GM12874 (cell line): ENCODE results near the gene RSPH1.

ENCODE experiments used
- TF ChIP-seq, protein P1 (sequence below): IDR thresholded peaks from 2 replicates; pipeline ENCODE4 v1.5.1; 2011; ENCODE audit warnings: low read depth, mild to moderate bottlenecking, control low read depth, low read length, moderate library complexity; ENCODE audit not compliant: insufficient read depth

Gene RSPH1

DNA sequence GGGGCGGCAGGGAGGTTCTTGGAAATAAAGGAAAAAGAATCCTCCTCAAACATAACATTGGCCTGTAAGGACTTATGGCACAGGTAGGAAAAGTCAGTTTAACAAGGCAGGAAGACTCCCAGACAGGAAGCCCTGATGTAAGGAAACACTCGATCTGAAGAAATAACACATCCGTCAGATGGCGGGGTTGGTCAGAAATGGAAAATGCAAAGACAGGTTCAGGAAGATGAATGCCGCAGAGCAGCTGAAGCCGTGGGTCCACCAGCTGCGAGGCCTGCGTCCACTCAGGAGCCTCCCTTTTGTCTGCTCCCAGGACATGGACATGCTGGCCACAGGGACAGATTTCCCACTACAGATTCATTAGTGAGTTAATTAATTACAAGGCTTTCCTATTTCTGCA is 3.8 kb downstream of the RSPH1 start:
- TF ChIP-seq, protein P1, sequence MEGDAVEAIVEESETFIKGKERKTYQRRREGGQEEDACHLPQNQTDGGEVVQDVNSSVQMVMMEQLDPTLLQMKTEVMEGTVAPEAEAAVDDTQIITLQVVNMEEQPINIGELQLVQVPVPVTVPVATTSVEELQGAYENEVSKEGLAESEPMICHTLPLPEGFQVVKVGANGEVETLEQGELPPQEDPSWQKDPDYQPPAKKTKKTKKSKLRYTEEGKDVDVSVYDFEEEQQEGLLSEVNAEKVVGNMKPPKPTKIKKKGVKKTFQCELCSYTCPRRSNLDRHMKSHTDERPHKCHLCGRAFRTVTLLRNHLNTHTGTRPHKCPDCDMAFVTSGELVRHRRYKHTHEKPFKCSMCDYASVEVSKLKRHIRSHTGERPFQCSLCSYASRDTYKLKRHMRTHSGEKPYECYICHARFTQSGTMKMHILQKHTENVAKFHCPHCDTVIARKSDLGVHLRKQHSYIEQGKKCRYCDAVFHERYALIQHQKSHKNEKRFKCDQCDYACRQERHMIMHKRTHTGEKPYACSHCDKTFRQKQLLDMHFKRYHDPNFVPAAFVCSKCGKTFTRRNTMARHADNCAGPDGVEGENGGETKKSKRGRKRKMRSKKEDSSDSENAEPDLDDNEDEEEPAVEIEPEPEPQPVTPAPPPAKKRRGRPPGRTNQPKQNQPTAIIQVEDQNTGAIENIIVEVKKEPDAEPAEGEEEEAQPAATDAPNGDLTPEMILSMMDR, result no peak

DNA sequence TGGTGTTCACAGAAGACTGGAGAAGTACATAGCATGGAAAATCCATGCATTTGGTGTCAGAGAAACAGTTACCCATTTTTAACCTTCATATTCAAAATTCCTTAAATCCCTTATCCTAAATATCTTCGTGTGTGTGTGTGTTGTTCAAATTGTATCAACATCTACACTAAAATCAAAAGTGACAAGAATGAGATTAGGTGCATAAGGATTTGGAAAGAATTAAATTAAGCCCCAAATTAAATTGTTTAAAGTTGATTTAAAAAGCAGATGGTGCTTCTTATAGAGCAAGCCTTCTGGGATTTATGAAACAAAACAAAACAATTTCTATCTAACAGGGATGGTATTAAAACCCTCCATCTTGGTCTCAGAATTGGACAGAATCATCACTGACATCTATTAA is 4.7 kb downstream of the RSPH1 start:
- TF ChIP-seq, protein P1, result no peak

DNA sequence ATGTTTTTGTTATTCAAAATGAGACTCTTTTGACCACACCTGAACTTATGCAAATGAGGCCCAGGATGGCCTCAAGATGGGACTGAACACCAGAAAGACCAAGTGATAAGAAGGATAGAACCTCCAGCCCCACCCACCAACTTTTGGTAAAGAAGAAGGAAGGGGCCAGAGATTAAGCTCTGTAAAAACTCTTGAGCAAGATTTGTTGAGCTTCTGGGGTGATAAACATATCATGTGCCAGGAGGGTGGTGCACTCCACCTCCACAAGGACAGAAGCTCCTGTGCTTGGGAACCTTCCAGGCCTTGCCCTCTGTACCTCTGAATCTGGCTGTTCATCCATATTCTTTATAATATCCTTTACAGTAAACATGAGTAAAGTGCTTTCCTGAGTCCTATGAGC is 5.3 kb downstream of the RSPH1 start:
- TF ChIP-seq, protein P1, result no peak

DNA sequence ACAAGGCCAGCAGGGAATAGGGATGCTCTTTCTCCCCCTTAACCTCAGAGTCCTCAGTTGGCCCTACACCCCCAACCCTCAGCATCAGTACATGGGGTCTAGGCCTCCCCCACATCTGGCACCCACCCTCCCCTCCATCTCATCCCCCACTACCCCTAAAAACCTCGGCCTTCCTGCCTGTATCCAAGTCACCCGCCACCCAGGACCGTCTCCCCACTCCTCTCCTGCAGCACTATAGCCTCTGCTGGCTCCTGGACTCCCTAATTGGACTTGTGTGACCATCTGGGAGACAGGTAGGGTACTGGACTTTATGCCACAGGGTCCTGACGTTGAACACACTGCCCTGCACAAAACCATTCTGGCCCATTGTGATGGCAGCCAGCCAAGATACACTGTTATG is 6.0 kb downstream of the RSPH1 start:
- TF ChIP-seq, protein P1, result no peak

DNA sequence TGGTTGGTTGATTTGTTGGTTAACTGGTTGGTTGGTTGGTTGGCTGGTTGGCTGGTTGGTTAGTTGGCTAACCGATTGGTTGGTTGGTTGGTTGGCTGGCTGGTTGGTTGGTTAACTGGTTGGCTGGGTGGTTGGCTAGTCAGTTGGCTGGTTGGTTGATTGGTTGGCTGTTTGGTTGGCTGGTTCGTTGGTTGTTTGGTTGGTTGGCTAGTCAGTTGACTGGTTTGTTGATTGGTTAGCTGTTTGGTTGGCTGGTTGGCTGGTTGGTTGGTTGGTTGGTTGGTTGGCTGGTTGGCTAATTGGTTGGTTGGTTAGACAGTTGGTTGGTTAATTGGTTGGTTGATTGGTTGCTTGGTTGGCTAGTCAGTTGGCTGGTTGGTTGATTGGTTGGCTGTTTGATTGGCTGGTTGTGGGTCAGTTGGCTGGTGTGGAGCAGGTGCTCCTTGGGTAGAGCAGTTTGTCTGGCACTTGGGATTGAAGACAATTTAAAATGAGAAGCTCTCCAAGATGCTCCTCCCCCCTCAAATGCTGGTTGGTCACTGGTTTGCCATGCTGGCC is 6.9 kb downstream of the RSPH1 start:
- TF ChIP-seq, protein P1, result no peak

DNA sequence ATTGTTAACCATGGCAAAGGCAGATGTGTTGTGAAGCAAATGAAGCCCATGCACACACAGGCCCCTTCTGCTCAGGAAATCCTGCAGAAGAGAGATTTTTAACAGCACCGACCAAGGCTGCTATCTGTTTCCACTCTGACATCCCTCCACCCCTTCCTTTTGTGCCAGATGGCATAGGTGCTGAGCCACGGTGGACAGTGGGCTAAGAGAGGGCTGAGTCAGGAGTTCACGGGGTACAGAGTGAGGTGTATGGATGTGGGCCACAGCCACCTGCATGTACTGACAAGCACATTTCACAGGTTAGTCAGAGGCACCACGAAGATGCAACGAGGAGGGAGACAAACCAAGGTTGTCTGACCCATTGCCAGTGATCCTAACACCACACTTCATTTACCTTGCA is 9.5 kb downstream of the RSPH1 start:
- TF ChIP-seq, protein P1, result no peak

DNA sequence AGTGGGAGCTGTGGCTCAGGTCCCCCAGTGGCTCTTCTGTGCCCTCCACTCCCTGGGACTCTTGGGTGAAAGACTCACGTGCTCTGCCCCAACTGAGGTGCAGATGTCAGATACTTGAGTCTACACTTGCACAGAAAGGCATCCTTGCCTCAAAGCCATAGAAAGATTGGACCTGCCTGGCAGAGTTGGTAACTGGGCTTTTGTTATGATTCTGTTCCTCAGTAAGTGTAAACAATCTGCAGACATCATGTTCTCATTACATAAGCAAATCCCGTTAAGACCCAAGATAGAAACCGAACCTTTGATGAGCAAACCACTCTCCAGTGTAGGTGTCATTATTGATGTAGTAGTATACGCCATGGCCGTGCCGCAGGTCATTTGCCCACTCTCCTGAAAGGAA is 10.0 kb downstream of the RSPH1 start:
- TF ChIP-seq, protein P1, result no peak
